ENCODE results near the gene DNAAF5. TPM values are rescaled to one million over a fixed set of nuclear protein-coding genes. Genes with fewer than 3 reads are reported as not detected.

DNAAF5 gene
- total and polyA plus RNA-seq, 9 of the 15 experiments (the other 6 are each of a cell fraction or from before 2014, with no cell fraction given), result 3.1 to 69.7 (median 19.1) TPM

GRCh38 chr7:831596-832166 is 105.2 kb downstream of the DNAAF5 start (continued):
- TF ChIP-seq RCOR1 (IDR thresholded peaks at IDR 0.05; ENCODE audit: borderline replicate concordance in 1 of 2, low read depth in 2 of 2, low read length in 2 of 2) (peak in 1 of 2 experiments; percentile 87; a peak in 2 of 4 replicates), MIER1 (IDR thresholded peaks at IDR 0.05; ENCODE audit: low read depth) (no peak), HDAC1 (IDR thresholded peaks at IDR 0.05) (no peak), ZNF76 (CRISPR knock-in tag; IDR thresholded peaks at IDR 0.05; ENCODE audit: borderline replicate concordance) (no peak), NFATC3 (IDR thresholded peaks at IDR 0.05) (peak; percentile 99), MYC (IDR thresholded peaks at IDR 0.05; ENCODE audit: low read depth, low read length) (0 out of 2 replicates have a peak, but pooled peaks have one; percentile 46), MYC (CRISPR knock-in tag; IDR thresholded peaks at IDR 0.05; ENCODE audit: borderline replicate concordance, low read depth) (no peak), KDM2B (CRISPR knock-in tag; IDR thresholded peaks at IDR 0.05) (no peak), NR2C1 (IDR thresholded peaks at IDR 0.05) (no peak), NR2C1 (tag; IDR thresholded peaks at IDR 0.05) (no peak), THRA (IDR thresholded peaks at IDR 0.05) (no peak), NEUROD1 (IDR thresholded peaks at IDR 0.05; ENCODE audit: borderline replicate concordance, low read depth, low read length, partially characterized antibody) (peak; percentile 36), MAFG (tag; conservative IDR thresholded peaks at IDR 0.05) (peak; percentile 56), JUND (IDR thresholded peaks at IDR 0.05; ENCODE audit: borderline replicate concordance, low read depth, low read length) (peak; percentile 100), JUND (tag; IDR thresholded peaks at IDR 0.05; ENCODE audit: borderline replicate concordance, low read depth, low read length) (peak; percentile 100), KDM1A (IDR thresholded peaks at IDR 0.05) (peak; percentile 76 to 87), CREB3 (tag; conservative IDR thresholded peaks at IDR 0.05; ENCODE audit: low read depth) (no peak), IRF1 (CRISPR knock-in tag; IDR thresholded peaks at IDR 0.05; ENCODE audit: borderline replicate concordance) (no peak), ILF3 (IDR thresholded peaks at IDR 0.05; ENCODE audit: borderline replicate concordance) (no peak), MEF2A (IDR thresholded peaks at IDR 0.05; ENCODE audit: control insufficient read depth, low read depth, low read length) (peak; percentile 97), ARID1B (IDR thresholded peaks at IDR 0.05) (peak; percentile 89)
- TF ChIP-seq, protein P1, sequence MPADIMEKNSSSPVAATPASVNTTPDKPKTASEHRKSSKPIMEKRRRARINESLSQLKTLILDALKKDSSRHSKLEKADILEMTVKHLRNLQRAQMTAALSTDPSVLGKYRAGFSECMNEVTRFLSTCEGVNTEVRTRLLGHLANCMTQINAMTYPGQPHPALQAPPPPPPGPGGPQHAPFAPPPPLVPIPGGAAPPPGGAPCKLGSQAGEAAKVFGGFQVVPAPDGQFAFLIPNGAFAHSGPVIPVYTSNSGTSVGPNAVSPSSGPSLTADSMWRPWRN (IDR thresholded peaks at IDR 0.05; ENCODE audit: low read depth), result no peak; the same call in 1 of the 2 replicates
- TF ChIP-seq, protein P2, sequence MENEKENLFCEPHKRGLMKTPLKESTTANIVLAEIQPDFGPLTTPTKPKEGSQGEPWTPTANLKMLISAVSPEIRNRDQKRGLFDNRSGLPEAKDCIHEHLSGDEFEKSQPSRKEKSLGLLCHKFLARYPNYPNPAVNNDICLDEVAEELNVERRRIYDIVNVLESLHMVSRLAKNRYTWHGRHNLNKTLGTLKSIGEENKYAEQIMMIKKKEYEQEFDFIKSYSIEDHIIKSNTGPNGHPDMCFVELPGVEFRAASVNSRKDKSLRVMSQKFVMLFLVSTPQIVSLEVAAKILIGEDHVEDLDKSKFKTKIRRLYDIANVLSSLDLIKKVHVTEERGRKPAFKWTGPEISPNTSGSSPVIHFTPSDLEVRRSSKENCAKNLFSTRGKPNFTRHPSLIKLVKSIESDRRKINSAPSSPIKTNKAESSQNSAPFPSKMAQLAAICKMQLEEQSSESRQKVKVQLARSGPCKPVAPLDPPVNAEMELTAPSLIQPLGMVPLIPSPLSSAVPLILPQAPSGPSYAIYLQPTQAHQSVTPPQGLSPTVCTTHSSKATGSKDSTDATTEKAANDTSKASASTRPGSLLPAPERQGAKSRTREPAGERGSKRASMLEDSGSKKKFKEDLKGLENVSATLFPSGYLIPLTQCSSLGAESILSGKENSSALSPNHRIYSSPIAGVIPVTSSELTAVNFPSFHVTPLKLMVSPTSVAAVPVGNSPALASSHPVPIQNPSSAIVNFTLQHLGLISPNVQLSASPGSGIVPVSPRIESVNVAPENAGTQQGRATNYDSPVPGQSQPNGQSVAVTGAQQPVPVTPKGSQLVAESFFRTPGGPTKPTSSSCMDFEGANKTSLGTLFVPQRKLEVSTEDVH (IDR thresholded peaks at IDR 0.05; ENCODE audit: low read depth, partially characterized antibody), result no peak

All from K562 (cell line).